D721Med (cell line): ENCODE data around the gene MAPK12.

Experiments used
- DNase-seq: peaks from one replicate; pipeline ENCODE4 v3.0.0; 2011; ENCODE audit warnings: low spot score; ENCODE audit not compliant: insufficient read length
- FAIRE-seq: peaks from 2 replicates; lab custom pipeline; 2011; peaks lifted over from hg19 to GRCh38; lab: Jason Lieb, UNC
- TF ChIP-seq, protein P1 (sequence below): IDR thresholded peaks from 2 replicates; pipeline ENCODE4 v1.5.1; 2012; ENCODE audit warnings: mild to moderate bottlenecking, control low read depth; ENCODE audit not compliant: insufficient read depth; ENCODE audit errors: missing control alignments

MAPK12 gene

DNA sequence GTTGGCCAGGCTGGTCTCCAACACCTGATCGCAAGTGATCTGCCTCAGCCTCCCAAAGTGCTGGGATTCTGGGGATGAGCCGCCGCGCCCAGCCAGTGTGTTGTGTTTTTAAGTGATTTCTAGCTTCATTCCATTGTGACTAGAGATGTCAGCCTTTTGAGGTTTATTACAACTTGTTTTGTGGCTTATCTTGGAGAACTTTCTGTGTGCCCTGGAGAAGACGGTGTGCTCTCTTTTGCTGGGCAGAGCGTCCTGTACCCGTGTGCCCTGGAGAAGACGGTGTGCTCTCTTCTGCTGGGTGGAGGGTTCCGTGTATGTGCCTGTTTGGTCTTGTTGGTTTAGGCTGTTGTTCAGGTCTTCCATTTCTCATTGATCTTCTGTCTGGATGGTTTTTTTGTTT is 48.2 kb downstream of the MAPK12 start:
- DNase-seq (no peak), FAIRE-seq (no peak)
- TF ChIP-seq, protein P1, sequence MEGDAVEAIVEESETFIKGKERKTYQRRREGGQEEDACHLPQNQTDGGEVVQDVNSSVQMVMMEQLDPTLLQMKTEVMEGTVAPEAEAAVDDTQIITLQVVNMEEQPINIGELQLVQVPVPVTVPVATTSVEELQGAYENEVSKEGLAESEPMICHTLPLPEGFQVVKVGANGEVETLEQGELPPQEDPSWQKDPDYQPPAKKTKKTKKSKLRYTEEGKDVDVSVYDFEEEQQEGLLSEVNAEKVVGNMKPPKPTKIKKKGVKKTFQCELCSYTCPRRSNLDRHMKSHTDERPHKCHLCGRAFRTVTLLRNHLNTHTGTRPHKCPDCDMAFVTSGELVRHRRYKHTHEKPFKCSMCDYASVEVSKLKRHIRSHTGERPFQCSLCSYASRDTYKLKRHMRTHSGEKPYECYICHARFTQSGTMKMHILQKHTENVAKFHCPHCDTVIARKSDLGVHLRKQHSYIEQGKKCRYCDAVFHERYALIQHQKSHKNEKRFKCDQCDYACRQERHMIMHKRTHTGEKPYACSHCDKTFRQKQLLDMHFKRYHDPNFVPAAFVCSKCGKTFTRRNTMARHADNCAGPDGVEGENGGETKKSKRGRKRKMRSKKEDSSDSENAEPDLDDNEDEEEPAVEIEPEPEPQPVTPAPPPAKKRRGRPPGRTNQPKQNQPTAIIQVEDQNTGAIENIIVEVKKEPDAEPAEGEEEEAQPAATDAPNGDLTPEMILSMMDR = no peak

DNA sequence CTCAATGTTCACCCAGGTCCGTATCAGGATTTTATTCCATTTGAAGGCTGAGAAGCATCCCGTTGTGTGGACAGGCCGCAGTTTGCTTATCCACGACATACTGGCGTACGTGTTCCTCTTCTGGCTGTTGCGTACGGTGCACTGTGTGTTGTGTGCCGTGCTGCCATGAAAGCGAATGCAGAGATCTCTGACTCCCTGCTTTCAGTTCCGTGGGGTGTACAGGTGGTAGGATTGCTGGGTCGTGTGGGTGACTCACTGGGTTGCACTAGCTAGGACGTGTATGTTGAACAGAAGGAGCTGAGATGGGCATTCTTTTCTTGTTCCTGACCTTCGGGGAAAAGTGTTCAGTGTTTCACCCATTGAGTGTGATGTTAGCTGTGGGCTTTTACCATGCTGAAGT is 50.3 kb downstream of the MAPK12 start:
- DNase-seq (no peak), FAIRE-seq (no peak)
- TF ChIP-seq, protein P1 = no peak

DNA sequence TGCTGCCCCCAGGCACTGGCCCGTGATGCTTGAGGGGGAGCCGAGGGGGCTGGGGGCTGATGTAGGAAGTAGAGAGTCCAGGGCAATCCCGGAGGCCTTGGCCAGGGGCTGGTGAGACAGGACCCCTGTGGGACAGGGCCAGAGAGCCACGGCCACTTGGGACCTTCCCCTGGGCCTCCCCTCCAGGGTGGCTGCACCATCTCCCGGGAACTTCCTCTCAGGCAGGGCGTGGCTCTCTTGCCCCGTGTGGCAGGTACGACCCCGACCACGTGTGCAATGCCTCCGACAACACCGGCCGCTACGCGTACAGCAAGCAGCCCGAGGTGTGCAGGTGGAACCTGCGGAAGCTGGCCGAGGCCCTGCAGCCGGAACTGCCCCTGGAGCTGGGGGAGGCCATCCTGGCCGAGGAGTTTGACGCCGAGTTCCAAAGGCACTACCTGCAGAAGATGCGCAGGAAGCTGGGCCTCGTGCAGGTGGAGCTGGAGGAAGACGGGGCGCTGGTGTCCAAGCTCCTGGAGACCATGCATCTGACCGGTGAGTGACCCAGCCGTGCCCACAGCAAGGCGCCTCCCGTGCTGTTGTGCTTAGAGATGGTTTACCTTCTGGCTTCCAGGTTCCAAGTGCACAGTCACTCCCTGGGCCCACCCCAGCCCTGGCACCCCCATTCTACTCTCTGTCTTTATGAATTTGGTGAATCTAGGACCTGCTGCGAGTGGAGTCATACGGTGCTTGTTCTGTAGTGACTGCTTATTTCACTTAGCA is 50.9 kb downstream of the MAPK12 start:
- DNase-seq (no peak), FAIRE-seq (no peak)
- TF ChIP-seq, protein P1 = no peak

DNA sequence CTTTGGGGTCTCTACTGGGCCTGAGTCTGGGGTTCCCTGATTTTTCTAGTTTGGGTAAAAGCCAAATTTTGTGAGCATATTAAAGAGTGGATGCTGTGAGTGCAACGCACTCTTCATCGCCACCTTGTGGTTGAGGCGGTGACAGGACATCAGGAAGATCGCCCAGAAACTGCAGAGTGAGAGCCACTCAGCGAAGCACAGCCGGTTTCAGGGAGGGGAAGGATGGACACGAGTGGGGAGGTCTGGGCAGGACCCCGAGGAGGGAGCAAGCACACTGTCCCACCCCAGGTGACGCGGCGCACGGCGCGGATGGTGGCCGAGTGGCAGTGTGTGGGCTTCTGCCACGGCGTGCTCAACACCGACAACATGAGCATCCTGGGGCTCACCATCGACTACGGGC is 51.6 kb downstream of the MAPK12 start:
- FAIRE-seq (no peak), DNase-seq (peak; percentile 53)
- TF ChIP-seq, protein P1 = peak; percentile 74

DNA sequence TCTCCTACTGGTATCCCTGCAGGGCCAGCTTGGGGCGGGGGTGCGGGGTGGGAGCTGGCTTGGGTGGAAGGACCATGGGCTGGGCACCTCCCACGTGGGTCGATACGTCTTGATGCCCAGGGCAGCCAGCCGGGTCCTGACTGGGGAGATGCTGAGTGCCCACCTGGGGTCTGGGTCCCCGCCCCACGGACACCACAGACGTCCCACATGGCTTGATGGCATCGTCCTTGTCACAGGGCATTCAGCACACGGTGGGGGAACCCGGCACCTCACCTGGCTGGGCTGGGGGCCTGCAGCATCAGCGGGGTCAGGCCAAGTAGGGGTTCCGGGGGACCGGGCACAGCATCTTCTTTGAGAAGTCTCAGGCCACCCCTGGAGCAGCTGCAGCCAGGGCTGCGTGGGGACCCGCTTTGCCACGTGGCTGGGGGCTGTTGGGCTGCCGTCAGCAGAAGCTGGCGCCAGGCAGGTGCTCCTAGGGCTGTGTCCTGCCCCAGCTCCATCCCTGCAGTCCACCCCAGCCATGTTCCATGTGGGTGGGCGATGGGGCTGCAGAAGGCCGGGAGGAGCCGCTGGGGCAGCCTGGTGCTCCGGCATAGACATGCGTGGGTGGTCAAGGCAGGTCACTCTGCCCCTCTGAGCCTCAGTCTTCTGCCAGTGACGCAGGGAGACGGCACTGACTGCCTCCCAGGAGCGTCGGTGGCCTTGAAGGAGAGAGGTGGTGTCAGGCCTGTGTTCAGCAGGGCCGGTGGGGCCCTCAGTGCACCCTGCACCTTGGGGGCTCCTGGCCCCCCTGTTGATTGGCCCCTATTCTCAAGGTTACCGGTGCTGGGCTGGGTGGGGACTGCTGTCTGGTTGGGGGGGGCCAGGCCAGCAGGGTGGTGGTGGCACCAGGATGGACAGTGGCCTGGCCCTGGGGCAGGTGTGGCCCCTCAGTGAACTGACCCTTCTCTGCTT is 52.3 kb downstream of the MAPK12 start:
- TF ChIP-seq, protein P1 = no peak
- FAIRE-seq (no peak), DNase-seq (no peak)

DNA sequence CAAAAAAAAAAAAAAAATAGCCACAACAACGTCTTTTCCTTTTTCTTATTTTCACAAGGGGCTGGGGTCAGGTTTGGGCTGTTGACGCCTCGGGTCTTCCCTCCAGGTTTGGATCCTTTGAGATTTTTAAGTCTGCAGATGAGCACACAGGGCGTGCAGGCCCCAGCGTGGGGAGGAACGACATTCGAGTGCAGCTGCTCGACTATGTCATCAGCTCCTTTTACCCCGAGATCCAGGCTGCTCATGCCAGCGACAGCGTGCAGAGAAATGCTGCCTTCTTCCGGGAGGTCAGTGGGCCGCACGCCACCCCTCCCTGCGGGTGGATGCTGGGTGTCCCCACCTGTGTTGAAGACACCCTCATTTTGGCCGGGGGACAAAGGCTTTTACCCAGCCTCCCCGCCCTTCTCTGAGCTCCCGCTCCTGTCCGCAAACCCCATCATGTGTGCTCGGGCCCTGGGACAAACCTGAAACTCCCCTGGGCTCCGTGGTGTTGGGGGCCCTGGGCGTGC is 53.0 kb downstream of the MAPK12 start:
- DNase-seq (no peak), FAIRE-seq (no peak)
- TF ChIP-seq, protein P1 = no peak
